ENCODE data around the gene POLR1H.

POLR1H gene

GRCh38 chr6:30112402-30112994 lies 51.4 kb downstream of the POLR1H start:
- Histone ChIP-seq H3K4me1 (ENCODE audit: control insufficient read depth, insufficient read depth, low read length, poor library complexity, severe bottlenecking) (no peaks in the 10 kb centered on the region), H3K36me3 (ENCODE audit: control insufficient read depth, insufficient read depth, low read length) (no peaks in the 10 kb centered on the region), H3K9me3 (ENCODE audit: control insufficient read depth, low read length) (no peaks in the 10 kb centered on the region), H3K4me3 (ENCODE audit: extremely low read depth, insufficient read depth, low read length, poor library complexity, severe bottlenecking) (no peak overlapping the region), H3K27ac (ENCODE audit: low read depth, low read length, severe bottlenecking) (no peak overlapping the region)
- WGBS, 2 experiments (ENCODE audit: insufficient coverage in 2 of 2), result 69 to 74% methylated on average over 8 to 10 of the region's 10 CpGs

GRCh38 chr6:30113003-30113759 lies 52.1 kb downstream of the POLR1H start, which contains the start of gene TRIM31:
Gene TRIM31 (minus strand): TSS chr6:30113090. CDS start chr6:30112805, 285 bp downstream.
- Histone ChIP-seq H3K27ac (ENCODE audit: low read depth, low read length, severe bottlenecking) (no peak within 1 kb of the TSS), H3K36me3 (ENCODE audit: control insufficient read depth, insufficient read depth, low read length) (no peaks in the 10 kb centered on the region), H3K4me3 (ENCODE audit: extremely low read depth, insufficient read depth, low read length, poor library complexity, severe bottlenecking) (no peak within 1 kb of the TSS), H3K4me1 (ENCODE audit: control insufficient read depth, insufficient read depth, low read length, poor library complexity, severe bottlenecking) (no peaks in the 10 kb centered on the region), H3K9me3 (ENCODE audit: control insufficient read depth, low read length) (no peaks in the 10 kb centered on the region)
- WGBS, 2 experiments (ENCODE audit: insufficient coverage in 2 of 2), result 80 to 100% methylated on average over 2 to 3 of the region's 3 CpGs

- H3K4me3 ChIP-seq (ENCODE audit: extremely low read depth, insufficient read depth, low read length, poor library complexity, severe bottlenecking), result no peak overlapping the region
- H3K27ac ChIP-seq (ENCODE audit: low read depth, low read length, severe bottlenecking), result no peak overlapping the region
- no peaks in the 10 kb centered on the region for H3K9me3 ChIP-seq (ENCODE audit: control insufficient read depth, low read length)
- no peaks in the 10 kb centered on the region for H3K36me3 ChIP-seq (ENCODE audit: control insufficient read depth, insufficient read depth, low read length)
- no peaks in the 10 kb centered on the region for H3K4me1 ChIP-seq (ENCODE audit: control insufficient read depth, insufficient read depth, low read length, poor library complexity, severe bottlenecking)
- no CpG with 5 or more reads among the region's 1 CpG for WGBS, 2 experiments (ENCODE audit: insufficient coverage in 2 of 2)
These were observed 52.8 kb downstream of the POLR1H start for GRCh38 chr6:30113841-30114240.

All from mesodermal cell (in vitro differentiated cells).